Stimulated activated naive CD4-positive, alpha-beta T cell (primary cell): ENCODE results near the gene CLDND2.

Source experiments
- DNase-seq, 6 experiments: peaks; one replicate each; lab custom pipeline; 2025; lab: John Stamatoyannopoulos, UW

The CLDND2 gene

DNA sequence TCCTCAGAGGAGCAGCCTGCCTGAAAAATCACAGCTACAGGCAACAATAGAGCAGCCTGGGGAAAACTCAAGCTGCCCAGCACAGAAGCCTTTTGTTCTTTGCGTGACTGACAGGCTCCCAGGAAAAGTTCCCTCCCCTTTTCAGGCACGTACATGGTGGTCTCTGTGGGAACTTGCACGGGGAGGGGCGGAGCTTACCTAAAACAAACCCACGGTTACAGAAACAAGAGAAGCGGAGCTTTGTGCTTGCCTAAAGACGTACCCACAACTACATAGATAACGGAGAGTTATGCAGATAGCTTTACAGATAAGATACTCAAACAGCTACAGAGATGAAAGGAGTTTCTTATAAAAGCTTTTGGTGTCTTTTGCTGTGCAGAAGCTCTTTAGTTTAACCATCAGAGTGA is 14.1 kb downstream of the CLDND2 start:
- DNase-seq, result peak; percentile 6 to 63 (median 46)

DNA sequence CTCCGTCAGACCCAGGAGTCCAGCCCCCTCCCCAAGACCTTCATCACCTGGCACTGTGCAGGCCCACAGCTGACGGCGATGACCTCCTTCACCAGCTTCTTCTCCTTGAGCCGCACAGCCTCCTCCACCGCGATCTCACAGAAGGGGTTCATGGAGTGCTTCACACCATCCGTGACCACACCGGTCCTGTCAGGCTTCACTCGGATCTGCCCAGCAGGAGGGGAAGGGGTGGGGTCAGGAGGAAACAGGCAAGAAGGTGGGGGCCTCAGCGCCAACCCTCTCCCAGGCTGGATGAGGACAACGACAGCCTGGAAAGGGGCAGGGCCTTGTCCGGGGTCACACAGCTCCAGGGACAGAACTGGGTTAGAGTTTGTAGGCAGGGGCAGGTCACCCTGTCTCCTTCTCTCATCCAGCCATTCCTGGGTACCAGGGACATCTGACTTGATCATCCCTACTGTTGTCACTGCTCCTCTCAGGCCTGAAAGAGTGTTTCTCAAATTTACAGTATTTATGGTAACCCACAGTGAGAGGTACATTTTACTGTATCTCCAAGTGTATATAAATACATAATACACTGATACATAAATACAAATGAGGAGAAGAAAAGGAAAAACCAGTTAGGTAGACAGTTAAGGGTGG is 14.6 kb downstream of the CLDND2 start:
- no peak for DNase-seq

DNA sequence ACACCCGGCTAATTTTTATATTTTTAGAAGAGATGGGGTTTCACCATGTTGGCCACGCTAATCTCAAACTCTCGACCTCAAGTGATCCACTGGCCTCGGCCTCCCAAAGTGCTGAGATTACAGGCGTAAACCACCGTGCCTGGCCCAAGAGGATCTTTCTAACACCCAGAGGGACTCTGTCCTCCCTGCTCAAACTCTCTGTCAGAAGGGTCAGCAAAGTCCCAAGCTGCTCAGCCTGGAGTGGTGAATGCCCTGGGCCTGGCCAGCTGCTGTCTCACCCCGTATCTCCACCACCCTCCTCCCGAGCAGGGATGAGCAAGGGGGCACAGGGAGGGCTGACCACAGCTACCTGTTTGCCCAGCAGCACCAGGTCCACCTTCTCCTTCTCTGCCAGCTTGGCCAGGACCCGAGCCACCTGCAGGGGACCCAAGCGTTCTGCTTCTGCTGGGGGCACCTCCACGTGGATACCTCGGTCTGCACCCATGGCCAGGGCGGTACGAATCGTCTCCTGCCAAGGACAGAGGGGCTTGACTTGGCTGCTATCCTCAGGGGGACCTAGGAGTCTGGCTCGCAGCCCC is 15.9 kb downstream of the CLDND2 start:
- DNase-seq, result no peak

DNA sequence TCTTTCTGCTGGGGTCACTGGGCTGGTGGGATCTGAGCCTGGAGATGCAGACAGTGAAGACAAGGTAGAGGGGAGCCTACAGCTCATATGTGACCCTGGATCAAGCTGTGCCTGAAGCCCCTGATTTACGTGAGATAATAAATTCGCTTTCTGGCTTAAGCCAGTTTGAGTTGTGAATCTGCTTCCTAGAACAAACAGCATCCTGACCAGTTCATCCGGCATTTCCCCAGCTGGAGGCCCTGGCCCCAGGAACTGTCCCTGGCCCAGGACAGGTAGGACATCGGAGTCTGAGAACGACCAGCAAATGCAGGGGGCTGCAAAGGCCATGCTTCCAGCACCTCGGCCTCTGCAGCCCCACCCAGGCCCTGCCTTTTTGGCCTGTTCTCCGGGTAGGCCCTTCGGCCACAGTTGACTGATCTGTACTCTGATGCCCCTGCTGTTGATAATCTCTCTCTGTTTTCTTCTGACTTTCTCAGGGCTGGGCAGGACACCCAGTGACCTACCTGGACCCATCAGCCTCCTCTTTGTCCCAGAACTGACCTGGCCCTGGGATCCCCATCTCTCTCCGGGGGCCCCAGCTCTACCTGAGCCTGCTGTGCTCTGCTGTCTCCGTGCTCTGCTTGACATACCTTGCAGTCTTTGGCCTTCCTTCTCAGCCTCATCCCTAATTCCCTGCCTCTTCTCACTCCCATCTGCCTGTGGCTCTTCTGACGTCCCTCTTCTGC is 17.4 kb downstream of the CLDND2 start:
- no peak for DNase-seq

DNA sequence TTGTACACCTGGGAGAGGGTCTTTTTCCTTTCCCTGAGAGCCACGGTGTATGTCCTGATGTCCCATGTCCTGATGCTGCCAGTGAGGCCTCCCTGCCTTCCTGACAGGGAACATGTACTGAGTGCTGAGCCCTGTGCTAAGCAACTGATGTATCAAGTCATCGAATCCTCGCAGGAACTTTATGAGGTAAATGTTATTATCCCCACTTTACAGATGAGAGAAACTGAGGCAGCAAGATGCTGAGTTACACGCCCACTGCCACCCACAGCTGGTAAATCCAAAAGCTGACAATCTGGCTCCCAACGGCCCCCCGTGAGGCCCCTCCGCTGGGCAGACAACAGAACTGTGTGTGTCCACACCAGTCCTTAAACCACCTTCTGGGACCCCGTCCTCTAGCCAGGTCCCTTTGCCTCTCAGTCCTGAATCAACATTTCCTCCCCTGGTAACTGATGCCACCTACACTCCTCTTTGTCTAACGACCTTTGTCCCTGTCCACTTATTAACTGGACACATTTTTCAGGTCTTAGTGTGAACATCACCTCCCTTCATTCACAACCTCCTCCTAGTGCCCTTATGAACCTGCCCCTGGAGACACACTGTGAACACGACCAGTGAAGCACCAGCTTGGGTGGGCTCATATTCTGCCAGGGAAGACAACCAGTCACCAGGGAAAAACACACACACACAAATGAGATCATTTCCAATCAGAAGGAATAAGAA is 21.4 kb downstream of the CLDND2 start:
- no peak for DNase-seq

DNA sequence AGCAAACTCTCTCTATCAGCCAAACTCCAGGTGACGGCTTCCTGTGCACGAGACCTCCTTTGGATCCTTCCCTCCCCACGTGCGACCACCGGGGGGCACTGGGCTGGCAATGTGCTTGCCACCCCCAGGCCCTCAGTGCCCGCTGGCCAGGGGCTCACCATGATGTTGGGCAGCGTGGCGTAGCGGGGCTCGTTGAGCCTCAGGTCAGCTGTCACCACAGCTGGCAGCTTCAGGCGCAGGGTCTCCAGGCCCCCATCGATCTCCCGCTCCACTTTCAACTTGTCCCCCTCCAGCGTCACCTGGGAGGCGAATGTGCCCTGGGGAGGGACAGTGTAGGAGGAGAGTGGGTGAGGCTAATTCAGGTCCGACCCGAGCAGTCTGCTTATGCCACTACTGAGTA is 22.1 kb downstream of the CLDND2 start:
- DNase-seq, result no peak

DNA sequence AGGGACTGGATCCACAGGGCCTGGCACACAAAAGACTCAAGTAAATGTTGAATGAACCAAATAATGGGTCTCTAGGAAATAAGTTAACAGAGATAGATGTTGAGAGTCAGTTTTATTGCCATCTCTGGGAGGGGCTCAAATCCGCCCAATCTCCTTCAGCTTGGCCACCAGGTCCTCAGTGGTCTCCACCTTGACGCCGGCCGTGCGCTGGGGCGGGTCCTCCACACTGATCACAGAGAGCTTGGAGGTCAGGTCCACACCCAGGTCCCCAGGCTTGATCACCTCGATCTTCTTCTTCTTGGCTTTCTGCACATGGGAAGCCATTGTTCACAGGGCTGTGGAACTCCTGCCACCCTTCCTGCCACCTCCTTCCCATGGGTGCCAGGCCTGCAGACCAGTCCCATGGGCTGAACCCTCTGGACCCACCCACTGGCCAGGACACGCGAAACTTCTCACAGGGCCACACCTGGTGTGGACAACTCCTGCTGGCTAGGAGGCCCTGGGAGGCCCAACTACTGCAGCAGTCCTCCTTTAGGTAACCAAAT is 23.7 kb downstream of the CLDND2 start:
- DNase-seq, result no peak

DNA sequence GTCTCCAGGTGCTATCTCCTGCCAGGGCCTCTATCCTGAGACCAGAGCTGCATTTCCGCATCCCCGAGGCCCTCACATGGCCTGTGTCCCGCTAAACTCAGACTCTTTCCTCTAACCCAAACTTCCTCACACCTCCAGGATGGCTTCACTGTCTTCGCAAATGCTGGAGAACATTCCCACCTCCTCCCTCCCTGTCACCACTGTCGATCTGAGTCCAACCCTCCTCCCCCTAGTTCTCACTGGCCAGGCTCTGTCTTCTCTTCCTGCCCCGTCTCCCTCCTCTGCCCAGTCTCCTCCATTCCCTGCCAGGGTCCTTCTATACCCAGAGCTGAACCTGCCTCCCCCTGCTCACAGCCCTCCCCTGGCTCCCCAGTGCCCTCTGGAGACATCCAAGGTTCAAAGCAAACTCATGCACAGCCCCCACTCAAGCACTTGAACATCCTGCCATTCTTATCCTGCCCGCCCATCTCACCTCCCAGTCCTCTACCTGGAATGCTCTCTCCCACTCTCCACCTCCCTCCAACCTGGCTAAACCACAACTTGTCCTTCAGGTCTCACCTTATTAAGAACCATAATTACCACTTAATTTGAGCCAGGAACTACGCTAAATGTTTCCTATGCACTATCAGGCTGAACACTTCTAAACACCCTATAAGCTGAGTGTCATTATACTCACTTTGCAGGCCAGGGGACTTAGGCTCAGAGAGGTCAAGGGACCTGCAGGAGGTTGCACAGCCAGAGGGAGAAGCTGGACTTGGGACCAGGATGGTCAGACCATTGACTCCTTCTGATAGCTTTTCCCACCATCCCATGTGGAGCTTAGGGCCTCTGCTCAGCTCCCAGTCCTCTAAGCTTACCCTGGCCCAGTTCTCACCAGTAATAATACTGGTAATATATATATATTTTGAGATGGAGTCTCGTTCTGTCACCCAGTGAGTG is 25.9 kb downstream of the CLDND2 start:
- no peak for DNase-seq

DNA sequence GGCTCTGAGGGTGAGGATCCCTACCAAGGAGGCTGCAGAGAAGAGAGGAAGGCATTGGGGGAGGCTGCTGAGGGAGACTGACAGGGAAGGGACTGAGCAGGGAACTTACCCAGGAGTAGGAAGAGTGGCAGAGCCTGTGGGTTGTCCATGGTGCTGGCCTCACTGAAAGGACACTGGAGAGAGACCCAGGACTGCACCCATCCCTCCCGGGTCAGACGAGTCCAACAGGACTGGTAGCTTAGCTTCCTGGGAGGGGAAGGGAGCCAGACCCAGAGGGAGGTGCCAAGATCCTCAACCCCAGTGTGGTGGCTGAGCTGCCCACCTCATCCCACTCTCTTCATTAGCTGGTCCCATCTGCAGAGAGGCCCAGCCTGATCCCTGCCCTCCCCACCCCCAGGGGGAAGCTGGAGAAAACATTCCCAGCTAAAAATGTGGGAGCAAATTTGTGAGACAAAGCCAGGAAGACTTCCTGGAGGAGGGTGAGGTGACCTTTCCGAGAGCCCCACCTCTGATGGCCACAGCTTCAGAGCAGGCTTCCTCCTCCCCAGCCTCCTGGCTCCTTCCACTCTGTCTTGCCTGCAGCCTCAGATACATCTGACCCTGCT is 26.7 kb downstream of the CLDND2 start, which contains the start of gene VSIG10L:
VSIG10L (minus strand) TSS at position 164 of the 605 bp plus-strand sequence; CDS start at position 149, 15 bp downstream.
- no peak for DNase-seq

DNA sequence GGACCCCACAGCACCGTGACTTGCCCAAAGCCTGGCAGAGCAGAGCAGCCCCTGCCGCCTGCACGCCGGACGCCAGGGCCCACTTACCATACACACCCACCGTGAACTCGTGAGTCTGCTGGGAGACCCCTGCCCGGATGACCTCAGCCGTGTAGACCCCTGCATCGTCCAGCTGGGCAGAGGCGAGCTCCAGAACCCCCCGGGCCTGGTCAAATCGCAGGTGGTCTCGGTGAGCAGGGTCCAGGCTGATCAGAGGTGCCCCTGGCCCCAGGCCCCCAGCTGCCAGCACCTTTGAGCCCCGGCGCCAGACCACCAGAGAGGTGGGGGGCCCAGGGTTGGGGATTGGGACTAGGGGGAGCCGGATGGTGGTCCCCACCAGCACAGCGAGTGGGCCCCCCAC is 27.7 kb downstream of the CLDND2 start:
- peak in 1 of 6 experiments; percentile 6 for DNase-seq

DNA sequence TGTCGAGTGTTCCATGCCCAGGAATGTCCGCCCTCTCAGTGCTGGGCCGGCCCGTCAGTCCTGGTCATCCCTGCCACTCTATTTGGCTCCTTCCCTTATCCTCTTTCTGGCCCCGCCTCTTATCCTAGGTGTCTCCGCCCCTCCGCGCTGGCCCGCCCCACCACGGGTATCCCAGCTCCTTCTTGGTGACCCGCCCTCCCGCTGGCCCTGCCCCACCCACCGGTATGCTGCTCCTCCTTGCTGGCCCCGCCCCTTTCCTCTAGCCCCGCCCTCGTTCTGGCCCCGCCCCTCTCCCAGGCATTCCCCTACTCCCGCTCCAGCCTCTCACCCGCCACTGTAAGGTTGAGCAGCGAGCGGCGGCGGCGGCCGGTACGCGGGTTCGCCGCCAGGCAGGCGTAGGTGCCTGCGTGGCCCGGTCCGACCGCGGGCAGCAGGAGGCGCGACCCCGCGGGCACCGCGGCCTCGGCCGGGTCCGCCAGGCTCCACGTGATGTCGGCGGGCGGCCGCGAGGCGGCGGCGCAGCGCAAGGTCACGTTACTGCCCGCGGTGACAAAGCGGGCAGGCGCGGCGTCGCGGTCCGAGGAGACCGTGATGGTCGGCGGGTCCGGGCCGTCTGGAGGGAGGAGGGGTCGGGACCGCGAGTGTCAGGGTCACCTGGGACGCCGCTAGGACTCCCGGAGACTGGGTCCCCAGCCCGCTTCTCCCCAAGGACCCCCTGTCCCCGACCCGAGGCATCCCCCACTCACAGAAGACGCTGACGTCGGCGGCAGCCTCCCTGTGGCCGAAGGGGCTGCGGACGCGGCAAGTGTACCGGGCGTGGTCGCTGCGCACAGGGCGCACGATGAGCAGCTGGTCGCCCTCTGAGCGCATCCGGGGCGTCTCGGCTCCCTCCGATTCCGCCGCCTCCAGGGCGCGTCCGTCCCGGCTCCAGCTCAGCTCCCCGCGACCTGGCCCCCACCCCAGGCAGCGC is 28.8 kb downstream of the CLDND2 start:
- DNase-seq, result peak; percentile 36 to 86 (median 69)

DNA sequence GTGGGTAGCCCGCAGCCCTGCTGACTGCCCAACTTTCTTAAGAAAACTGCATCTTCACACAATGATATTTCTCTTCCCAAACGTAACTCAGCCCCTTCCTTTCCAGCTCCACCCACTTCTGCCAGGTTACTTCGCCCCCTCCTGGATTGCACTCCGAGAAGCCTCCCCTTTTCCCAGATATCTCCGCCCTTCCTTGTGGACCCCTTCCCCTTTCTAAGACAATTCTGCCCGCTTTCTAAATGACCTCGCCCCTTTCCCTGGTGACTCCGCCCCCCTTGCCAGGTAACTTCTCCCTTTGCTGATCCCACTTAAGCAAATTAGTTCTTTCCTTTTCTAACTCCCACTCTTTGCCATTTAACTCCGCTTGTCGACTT is 29.5 kb downstream of the CLDND2 start:
- DNase-seq, result no peak

DNA sequence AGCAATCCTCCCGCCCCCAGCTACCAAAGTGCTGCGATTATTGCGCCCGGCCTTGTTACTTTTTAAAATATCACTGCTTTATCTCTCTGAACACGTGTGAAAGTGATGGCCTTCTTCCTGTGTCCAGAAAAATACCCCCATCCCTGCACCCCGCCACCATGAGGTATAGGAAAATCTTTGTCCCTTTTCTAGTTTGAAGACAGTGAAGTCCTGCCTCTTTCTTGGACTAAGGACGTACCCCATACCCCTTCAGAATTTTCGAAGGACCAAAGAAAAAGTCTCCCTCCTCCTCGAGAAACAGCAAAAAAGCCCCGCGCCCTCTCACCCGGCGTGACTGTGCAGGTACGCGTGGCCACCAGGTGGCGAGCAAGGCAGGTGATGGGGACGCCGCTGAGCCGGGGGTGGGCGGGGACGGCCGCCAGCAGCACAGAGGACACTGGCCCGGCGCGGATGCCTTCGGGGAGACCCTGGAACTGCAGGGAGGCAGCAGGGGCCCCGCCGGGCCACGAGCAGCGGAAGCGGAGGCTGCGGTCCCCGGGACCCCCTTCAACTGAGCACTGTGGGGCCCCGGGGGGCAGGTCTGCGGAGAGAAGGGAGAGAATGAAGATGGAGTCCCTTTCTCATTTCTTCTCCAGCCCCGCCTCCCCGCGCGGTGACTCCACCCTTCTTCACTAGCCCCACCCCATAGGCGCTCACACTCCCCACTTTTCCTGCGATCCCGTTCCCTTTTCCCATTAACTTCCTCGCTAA is 30.1 kb downstream of the CLDND2 start:
- peak; percentile 66 to 91 (median 78) for DNase-seq

DNA sequence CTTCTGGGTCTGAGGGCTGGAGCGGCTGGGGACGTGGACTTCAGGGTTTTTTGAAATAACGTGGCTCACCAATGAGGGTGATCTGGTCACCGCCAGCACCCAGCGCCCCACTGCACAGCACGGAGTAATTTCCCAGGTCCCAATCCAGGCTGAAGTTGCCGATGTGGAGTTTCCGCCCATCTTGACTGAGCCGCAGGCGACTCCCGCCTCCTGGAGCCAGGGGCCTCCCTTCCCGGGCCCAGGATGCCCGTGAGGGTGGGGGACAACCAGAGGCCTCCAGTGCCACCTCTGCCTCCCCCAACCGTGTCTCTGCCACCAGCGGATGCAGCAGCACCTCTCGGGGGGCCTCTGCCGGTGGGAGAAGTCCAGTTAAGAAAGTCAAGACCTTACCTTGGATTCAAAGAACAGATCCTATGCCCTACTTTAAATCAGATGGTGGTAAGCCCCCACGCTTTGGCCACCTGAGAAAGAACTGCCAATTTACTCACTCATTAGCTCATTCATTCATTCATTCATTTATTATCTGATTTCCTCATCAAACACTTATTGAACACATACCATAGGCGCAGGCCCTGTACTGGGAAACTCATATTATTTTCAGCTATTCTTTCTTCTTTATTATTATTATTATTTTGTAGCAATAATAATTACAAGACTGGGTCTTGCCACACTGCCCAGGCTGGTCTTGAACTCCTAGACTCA is 30.8 kb downstream of the CLDND2 start:
- DNase-seq, result no peak

DNA sequence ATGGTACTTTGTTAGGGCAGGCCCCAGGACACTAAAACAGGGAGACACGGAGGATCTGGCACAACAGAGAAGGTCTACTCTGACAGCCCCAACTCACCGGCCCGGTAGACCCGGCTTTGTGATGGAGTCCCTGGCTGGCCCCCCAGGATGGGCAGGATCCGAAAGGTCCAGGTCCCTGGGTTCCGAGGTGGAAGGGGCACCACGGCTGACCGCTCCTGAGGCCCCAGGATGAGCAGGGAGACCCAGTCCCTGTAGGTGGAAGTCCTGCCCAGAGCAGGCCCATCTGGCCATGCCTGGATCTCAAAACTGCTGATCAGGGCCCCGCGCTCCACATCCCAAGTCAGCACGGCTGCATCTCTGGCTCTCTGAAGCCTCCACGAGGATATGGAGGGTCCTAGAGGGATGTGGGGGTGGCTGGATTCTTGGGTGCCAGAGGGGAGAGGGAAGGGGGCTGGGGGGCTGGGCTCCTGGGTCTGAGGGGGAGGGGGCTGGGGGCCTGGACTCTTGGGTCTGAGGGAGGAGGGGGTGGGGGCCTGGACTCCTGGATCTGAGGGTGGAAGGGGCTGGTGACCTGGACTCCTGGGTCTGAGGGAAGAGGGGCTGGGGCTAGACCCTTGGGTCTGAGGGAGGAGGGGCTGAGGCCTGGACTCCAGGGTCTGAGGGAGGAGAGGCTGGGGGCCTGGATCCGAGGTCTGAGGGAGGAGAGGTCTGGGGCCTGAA is 31.5 kb downstream of the CLDND2 start:
- DNase-seq, result no peak

DNA sequence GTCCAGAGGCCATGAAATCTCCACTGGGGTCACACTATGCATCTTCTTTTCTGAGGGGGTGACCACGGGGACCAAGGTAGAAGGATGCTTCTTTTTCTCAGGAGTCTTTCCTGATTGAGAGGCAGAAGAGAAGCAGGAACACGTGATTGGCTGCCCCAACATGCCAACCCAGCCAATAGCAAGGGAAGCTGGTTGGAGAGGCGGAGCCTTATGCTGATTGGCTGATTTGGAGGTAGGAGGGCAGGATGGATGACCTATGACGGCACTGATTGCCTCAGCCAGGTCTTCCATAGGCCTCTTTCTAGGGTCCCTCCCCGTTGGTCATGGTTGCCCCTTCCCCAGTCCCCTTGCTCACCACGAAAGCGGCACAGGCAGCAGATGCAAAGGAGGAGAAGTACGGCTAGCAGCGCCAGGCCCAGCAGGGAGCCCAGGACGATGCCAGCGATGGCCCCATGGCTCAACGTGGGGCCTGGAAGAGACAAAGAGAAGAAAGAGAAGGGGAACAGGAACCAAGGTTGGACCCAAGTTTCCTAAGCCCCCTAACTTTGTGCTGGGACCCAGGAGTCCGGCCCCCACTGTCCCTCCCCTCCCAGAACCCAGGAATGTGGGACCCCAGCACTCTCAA is 34.9 kb downstream of the CLDND2 start:
- DNase-seq, result no peak

DNA sequence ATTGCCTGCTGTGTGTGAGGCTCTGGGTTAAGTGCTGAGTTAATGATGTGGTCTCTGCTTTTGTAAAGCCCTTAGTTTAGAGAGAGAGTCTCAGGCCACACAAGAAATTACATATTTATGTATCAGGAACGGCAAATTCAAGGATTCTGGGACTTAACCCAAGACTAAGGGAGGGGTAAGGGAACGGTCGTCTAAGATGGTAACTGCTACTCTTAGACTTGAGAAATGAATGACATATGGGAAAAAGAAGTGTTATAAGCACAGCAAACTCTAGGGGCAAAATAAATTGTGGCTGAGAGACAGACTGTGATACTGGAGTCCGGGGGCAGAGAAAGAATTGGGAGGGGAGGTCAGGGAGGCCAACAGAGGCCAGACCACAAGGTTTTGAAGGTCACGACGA is 37.1 kb downstream of the CLDND2 start:
- DNase-seq, result no peak
